Measurements from ENCODE around the gene APLN. TPM values are rescaled to one million over a fixed set of nuclear protein-coding genes. Genes with fewer than 3 reads are reported as not detected.

Gene APLN
- total and polyA plus RNA-seq, 2 of the 13 experiments (the other 11 are each of a cell fraction or from before 2014, with no cell fraction given) = 0.02 to 0.17 TPM

GRCh38 chrX:129693354-129693753 is 38.6 kb upstream of the APLN start:
- no TSS peak for BruUV-seq (replicated peaks)
- ATAC-seq (peak; percentile 89), FAIRE-seq (peak; percentile 63), DNase-seq (ENCODE audit: low spot score) (peak; percentile 50)
- CTCF ChIA-PET (ENCODE audit: low intra/inter-chr PET ratio, low total read pairs) = no interaction called here
- Histone ChIP-seq H4K20me1 (ENCODE audit: insufficient read depth, low read length) (no peaks in the 10 kb centered on the region), H3K27ac (ENCODE audit: extremely low read length, insufficient read depth, low read length) (no peak overlapping the region), H3K9ac (ENCODE audit: insufficient read depth, low read depth, low read length) (no peak overlapping the region), H3K4me1 (ENCODE audit: insufficient read depth, low read length) (peaks cover 35% of the 10 kb centered on the region), H3K9me3 (ENCODE audit: low read length) (no peaks in the 10 kb centered on the region), H3K79me2 (ENCODE audit: insufficient read depth, low read length) (no peaks in the 10 kb centered on the region), H3K4me3 (replicated peaks in 1 of 3; ENCODE audit: insufficient read depth in 1 of 3, low read depth in 2 of 3, low read length in 3 of 3) (no peak overlapping the region), H3K4me2 (ENCODE audit: low read depth, low read length) (no peak overlapping the region), H2AFZ (ENCODE audit: low read length) (no peak overlapping the region), H3K36me3 (replicated peaks in 1 of 2; ENCODE audit: control insufficient read depth in 1 of 2, insufficient read depth in 2 of 2, low read length in 2 of 2) (no peaks in the 10 kb centered on the region), H3K27me3 (ENCODE audit: control insufficient read depth in 1 of 2, insufficient read depth in 2 of 2, low read length in 2 of 2) (no peaks in the 10 kb centered on the region)
- intact Hi-C loops (cut with micrococcal nuclease; ENCODE audit: unreplicated experiment) (no loop called here), in situ Hi-C loops (cut with HindIII; ENCODE audit: extremely low pct_ligation_motif_present, low pct_unique_long_range_greater_than_20kb) (no loop called here)
- WGBS (ENCODE audit: low lambda C conversion rate) = 0% methylated on average over 1 of the region's 3 CpGs
- POLR2A ChIA-PET = no interaction called here
- TF ChIP-seq KMT2B (CRISPR knock-in tag; IDR thresholded peaks at IDR 0.05) (no peak), ETS1 (CRISPR knock-in tag; IDR thresholded peaks at IDR 0.05) (no peak), ZNF296 (CRISPR knock-in tag; conservative IDR thresholded peaks at IDR 0.05) (no peak), MTA3 (CRISPR knock-in tag; IDR thresholded peaks at IDR 0.05) (no peak), SALL1 (CRISPR knock-in tag; IDR thresholded peaks at IDR 0.05) (peak; percentile 42), ZNF460 (CRISPR knock-in tag; IDR thresholded peaks at IDR 0.05; ENCODE audit: borderline replicate concordance) (no peak), ZBED4 (CRISPR knock-in tag; IDR thresholded peaks at IDR 0.05; ENCODE audit: borderline replicate concordance) (no peak), MYNN (CRISPR knock-in tag; IDR thresholded peaks at IDR 0.05; ENCODE audit: low read depth) (no peak), BCL6 (CRISPR knock-in tag; IDR thresholded peaks at IDR 0.05) (0 out of 2 replicates have a peak, but pooled peaks have one; percentile 45), YEATS4 (CRISPR knock-in tag; IDR thresholded peaks at IDR 0.05; ENCODE audit: borderline replicate concordance) (no peak), ETV5 (CRISPR knock-in tag; IDR thresholded peaks at IDR 0.05; ENCODE audit: borderline replicate concordance) (no peak), MED8 (CRISPR knock-in tag; IDR thresholded peaks at IDR 0.05; ENCODE audit: insufficient replicate concordance) (no peak), NCOA2 (CRISPR knock-in tag; IDR thresholded peaks at IDR 0.05) (no peak; the same call in 1 of the 2 replicates), RAD21 (CRISPR knock-in tag; IDR thresholded peaks at IDR 0.05) (no peak), ZNF292 (CRISPR knock-in tag; IDR thresholded peaks at IDR 0.05; ENCODE audit: borderline replicate concordance, low read depth) (no peak), ZNF792 (CRISPR knock-in tag; IDR thresholded peaks at IDR 0.05) (no peak), ZSCAN29 (CRISPR knock-in tag; conservative IDR thresholded peaks at IDR 0.05) (no peak), CEBPB (IDR thresholded peaks at IDR 0.05; ENCODE audit: borderline replicate concordance, low read depth, low read length) (peak; percentile 85), ZMYM3 (CRISPR knock-in tag; IDR thresholded peaks at IDR 0.05) (no peak), SMC3 (IDR thresholded peaks at IDR 0.05; ENCODE audit: low read length) (no peak), CHD2 (IDR thresholded peaks at IDR 0.05; ENCODE audit: low read depth, low read length) (no peak), HDAC2 (CRISPR knock-in tag; IDR thresholded peaks at IDR 0.05) (no peak), ASH2L (IDR thresholded peaks at IDR 0.05; ENCODE audit: insufficient read length, low read depth, low read length) (no peak), RARA (CRISPR knock-in tag; IDR thresholded peaks at IDR 0.05) (peak; percentile 53), HDAC1 (CRISPR knock-in tag; IDR thresholded peaks at IDR 0.05) (no peak)
